ENCODE measurements around the gene WNT2B.
"Not testable (repeated sequence)": the region's sequence is repeated elsewhere in the genome, so short reads cannot be mapped to it uniquely, and the experiment has no call there.

WNT2B gene

GRCh38 chr1:112508278-112509004 is at the start of gene WNT2B:
Gene WNT2B (plus strand): TSS chr1:112508965. CDS start chr1:112509263, 298 bp downstream.
- peak; percentile 35 to 39 for DNase-seq (ENCODE audit: low read depth in 2 of 2)

DNA sequence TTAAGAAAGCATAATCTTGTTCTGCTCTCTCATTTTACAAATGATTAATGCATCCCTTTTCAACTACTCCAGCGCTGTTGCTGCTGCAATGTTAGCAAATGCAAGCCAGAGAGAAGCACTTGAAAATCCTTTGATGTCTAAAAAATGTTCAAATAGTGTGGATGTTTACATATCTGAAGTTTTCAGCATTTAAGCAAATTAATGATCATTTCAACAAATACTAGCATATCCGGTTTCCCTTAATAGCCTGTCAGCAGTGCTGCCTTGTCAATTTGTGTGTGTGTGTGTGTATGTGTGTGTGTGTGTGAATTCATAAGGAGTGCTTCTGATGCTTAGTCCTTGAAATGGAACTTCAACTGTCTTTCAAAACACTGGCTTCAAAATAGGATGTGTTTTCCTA is 48.1 kb upstream of the WNT2B start:
- no peak for DNase-seq (ENCODE audit: low read depth in 2 of 2)

DNA sequence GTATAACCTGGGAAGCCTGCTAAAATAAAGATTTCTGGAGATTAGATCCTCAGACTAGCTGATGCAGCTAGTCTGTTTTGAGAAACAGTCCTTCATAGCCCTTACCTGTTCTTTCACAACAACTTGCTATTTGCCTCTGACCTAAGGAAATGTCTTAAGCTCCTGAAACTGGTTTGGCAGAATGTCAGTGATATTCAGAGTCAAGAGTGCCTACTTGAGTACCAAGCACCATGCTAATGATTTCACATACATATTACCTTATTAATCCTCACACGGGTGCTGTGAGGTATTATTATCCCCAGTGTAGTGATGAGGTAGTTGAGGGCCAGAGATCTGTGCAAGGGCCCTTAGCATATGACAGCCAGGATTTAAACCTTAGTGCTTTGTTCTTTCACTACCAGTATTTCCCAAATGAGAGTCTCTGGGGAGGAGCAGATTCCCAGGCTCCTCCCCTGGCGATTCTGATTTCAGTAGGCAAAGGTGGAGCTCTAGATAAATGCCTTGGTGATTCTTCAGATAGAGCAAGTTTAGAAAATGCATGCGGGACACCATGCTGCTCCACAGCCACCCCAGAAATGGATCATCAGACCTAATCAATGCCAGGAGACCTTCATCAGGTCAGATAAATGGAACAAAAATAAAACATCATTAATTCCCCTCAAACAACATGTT is 47.4 kb upstream of the WNT2B start:
- no peak for DNase-seq (ENCODE audit: low read depth in 2 of 2)

DNA sequence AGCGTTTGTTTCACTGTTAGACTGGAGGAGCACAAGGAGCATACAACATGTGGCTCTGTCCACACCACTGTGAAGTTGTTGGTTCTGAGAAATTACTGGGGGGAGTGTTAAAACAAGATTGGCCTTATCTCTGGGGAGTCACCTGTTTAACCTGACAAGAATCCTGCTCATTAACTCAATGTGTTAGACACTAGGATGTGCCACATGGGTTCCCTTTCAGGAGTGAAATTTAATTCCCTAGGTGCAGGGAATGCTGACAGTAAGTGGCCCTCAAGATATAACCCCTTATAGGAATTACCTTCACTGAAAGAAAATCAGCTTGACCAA is 45.8 kb upstream of the WNT2B start:
- no peak for DNase-seq (ENCODE audit: low read depth in 2 of 2)

DNA sequence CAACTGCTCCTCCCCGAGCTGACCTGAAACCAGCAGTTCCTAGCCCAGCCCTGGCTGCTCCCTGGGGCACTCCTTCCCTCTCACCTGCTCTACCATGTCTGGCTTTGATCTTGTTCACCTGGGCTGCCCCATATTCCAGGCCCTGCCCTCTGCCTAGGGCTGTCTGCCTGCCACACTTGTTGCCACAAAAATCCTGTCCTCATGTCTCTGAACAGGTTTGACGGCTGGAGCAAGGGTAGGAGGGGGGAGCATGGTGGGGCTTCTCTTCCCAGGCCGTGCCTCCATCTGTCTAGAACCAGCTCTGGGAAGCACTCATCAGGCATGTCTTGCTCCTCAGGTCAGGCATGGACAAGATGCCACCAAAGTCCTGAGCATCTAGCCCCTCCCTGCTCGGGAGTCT is 44.3 kb upstream of the WNT2B start:
- DNase-seq (ENCODE audit: low read depth in 2 of 2) = no peak

DNA sequence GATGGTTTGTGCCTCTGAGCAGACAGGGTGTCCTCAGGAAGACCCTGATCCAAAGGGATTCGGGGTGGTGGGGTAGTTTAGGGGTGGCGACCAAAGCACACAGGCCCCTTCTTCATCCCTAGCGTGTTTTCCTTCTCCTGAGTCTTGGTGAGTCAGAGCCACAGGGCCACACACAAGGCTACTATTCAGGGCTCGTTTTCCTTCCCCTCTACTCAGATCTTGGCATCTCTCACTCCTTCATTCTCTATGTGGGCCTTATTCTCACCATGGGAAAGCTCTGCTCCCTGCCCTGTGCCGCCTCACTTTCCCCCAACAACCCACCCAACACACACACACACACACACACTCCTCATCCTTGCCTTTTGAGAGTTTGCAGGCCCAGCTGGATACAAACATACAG is 43.6 kb upstream of the WNT2B start:
- DNase-seq (ENCODE audit: low read depth in 2 of 2) = no peak

DNA sequence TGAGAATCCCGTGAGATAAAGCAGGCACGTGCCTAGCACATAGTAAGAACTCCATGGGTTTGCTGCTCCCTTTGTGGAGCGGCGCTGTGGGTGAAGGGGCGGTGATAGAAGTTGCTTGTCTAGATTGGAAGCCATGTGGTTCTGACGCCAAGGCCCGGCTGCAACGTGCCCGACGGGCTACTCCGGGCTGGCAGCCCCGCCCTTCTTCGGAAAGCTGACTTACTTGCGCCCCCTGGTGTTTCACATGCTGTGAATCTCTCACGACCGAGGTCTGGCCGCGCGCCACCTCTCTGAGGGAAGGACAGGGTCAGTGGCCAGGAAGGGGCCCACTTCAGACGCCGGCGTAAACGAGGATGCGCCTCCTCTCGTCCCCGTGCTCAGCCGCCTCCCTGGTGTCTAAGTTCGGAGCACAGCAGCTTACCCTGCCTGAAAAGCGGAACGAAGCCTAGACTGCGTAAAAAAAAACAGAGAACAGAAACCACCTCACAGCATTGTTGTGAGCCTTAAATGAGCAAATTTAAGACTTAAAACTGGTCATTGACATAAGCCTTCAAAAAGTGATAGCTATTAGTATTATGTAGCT is 42.6 kb upstream of the WNT2B start:
- DNase-seq (ENCODE audit: low read depth in 2 of 2) = peak; percentile 82

DNA sequence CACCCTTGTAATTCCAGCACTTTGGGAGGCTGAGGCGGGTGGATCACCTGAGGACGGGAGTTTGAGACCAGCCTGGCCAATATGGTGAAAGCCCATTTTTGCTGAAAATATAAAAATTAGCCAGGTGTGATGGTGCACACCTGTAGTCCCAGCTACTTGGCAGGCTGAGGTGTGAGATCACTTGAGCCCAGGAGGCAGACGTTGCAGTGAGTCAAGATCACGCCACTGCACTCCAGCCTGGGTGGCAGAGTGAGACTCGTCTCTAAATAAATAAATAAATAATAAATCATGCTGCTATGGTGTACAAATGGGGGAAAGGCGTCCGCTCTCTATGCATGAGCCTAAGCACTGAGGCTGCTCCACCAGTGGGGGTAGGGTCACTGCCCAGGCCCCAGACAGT is 38.4 kb upstream of the WNT2B start:
- DNase-seq (ENCODE audit: low read depth in 2 of 2) = not testable (repeated sequence)

DNA sequence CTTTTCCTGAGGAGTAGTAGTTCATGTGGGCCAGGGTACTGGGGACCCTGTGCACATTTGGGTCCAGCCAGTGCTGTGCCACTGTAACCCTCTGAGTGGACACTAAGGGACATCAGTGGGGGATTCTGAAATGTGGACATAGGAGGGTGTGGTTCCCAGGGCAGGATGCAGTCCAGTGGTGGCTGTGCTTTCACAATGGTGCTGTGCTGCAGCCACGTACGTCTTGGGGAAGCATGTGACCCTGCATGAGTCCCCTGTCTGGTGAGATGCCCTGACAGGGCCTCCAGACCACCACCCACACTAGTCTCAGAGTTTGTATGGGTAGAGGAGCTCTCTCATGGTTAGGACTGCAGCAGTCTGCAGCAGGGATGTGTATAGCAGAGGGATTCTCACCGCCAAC is 37.8 kb upstream of the WNT2B start:
- DNase-seq (ENCODE audit: low read depth in 2 of 2) = no peak

DNA sequence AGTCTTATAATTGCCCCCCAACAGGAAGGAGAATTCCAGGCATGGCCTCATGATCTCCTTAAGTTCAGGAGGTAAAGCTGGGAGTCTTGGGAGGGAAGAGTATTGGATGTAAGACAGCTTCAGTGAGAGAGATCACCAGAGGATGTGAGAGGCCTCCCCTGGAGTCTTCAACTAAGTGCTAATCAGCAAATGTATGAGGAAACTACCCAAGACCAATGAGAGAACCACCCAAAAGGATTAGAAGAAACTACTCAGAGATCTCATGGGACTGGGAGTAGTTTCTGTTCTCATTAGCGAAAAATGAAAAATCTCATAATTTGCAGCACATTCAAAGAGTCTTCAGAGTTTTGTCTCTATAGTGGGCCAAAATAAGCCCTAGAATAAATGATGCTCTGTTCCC is 36.6 kb upstream of the WNT2B start:
- no peak for DNase-seq (ENCODE audit: low read depth in 2 of 2)

- DNase-seq (ENCODE audit: low read depth in 2 of 2) = no peak
Observed at GRCh38 chr1:112477550-112477949, 31.2 kb upstream of the WNT2B start.

DNA sequence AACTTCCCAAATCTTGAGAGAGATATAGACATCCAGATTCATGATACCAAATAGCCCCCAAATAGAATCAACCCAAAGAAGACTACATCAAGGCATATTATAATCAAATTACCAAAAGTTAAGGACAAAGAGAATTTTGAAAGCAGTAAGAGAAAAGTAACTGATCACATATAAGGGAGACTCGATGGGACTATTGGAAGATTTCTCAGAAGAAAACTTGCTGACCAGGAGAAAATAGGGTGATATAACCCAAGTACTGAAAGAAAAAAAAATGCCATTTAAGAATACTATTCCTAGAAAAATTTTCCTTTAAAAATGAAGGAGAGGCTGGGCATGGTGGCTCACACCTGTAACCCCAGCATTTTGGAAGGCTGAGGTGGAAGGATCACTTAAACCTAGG is 30.5 kb upstream of the WNT2B start:
- DNase-seq (ENCODE audit: low read depth in 2 of 2) = no peak

GRCh38 chr1:112486063-112486462 is 22.7 kb upstream of the WNT2B start:
- not testable (repeated sequence) for DNase-seq (ENCODE audit: low read depth in 2 of 2)

DNA sequence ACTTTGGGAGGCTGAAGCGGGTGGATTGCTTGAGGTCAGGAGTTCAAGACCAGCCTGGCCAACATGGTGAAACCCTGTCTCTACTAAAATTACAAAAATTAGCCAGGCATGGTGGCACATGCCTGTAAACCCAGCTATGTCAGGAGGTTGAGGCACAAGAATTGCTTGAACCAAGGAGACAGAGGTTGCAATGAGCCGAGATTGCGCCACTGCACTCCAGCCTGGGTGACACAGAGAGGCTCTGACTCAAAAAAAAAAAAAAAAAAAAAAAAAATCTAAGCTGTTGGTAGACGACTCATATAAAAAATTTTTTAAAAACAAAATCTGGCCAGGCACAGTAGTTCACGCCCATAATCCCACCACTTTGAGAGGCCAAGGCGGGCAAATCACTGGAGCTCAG is 21.1 kb upstream of the WNT2B start:
- DNase-seq (ENCODE audit: low read depth in 2 of 2) = not testable (repeated sequence)

DNA sequence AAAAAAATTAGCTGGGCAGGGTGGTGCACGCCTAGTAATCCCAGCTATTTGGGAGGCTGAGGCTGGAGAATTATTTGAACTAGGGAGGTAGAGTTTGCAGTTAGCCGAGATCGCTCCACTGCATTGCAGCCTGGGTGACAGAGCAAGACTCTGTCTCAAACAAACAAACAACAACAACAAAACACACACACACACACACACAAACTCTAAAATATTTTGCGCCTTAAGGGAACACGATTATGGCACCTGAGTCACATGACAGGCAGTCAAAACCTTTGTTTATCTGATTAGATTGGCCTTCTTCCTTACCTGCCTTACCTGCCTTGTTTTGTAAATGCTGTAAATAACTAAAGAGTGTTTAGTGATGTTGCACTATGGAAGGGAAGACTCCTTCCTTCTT is 20.6 kb upstream of the WNT2B start:
- DNase-seq (ENCODE audit: low read depth in 2 of 2) = no peak

DNA sequence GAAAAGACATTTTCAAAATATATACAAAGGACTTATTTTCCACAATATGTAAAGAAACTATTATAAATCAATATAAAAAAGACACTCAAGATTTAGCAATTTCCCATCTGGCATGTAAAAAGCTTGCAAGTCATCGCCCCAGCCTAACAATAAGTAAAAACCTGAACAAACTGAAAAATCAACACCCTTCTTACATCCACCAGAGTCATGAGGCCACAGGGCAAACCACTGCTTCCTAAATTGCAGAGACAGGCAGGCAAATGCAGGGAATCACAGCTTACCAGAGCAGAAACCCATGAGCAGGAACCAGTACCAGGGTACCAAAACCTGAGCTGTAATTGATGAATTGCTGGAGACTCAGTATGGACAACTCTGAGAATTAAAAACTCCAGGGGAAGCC is 16.7 kb upstream of the WNT2B start:
- DNase-seq (ENCODE audit: low read depth in 2 of 2) = no peak

- no peak for DNase-seq (ENCODE audit: low read depth in 2 of 2)
Observed at GRCh38 chr1:112493351-112493750, 15.4 kb upstream of the WNT2B start.

GRCh38 chr1:112496290-112496689 is 12.5 kb upstream of the WNT2B start:
- DNase-seq (ENCODE audit: low read depth in 2 of 2) = no peak

- peak; percentile 46 to 47 for DNase-seq (ENCODE audit: low read depth in 2 of 2)
Observed at GRCh38 chr1:112501810-112502641, 6.7 kb upstream of the WNT2B start.

- DNase-seq (ENCODE audit: low read depth in 2 of 2) = no peak
Observed at GRCh38 chr1:112502826-112503225, 5.9 kb upstream of the WNT2B start.

GRCh38 chr1:112504001-112504660 is 4.6 kb upstream of the WNT2B start:
- DNase-seq (ENCODE audit: low read depth in 2 of 2) = no peak
